ENCODE data around the gene AOPEP. TPM values are rescaled to one million over a fixed set of nuclear protein-coding genes. Genes with fewer than 3 reads are reported as not detected.

Gene AOPEP
- total RNA-seq, 1 donor from 2014 or later = 79.7 TPM

DNA sequence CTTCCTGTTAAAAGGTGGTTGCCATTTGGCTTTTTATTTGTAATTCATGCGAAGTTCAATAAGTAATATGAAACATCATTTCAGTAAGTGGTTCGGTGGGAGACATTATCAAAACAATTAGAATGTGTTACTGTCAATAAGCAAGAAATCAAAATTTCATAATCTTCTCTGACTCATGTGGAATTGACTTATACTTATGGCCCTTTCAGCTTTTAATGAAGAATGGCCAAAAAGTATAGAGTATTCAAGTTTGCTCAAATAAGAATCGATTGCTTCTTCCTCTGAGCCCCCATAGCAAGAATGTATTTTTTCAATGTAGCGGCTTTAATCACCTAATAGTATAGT is 174.5 kb downstream of the AOPEP start:
- TF ChIP-seq, protein P1, sequence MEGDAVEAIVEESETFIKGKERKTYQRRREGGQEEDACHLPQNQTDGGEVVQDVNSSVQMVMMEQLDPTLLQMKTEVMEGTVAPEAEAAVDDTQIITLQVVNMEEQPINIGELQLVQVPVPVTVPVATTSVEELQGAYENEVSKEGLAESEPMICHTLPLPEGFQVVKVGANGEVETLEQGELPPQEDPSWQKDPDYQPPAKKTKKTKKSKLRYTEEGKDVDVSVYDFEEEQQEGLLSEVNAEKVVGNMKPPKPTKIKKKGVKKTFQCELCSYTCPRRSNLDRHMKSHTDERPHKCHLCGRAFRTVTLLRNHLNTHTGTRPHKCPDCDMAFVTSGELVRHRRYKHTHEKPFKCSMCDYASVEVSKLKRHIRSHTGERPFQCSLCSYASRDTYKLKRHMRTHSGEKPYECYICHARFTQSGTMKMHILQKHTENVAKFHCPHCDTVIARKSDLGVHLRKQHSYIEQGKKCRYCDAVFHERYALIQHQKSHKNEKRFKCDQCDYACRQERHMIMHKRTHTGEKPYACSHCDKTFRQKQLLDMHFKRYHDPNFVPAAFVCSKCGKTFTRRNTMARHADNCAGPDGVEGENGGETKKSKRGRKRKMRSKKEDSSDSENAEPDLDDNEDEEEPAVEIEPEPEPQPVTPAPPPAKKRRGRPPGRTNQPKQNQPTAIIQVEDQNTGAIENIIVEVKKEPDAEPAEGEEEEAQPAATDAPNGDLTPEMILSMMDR (IDR thresholded peaks at IDR 0.05) = no peak
- ATAC-seq (no peak), DNase-seq (no peak)
- Histone ChIP-seq H3K9me3 (no peaks in the 10 kb centered on the region), H3K36me3 (no peaks in the 10 kb centered on the region), H3K4me1 (peaks cover 22% of the 10 kb centered on the region), H3K27me3 (no peaks in the 10 kb centered on the region), H3K27ac (peak overlapping the region; percentile 61), H3K4me3 (no peak overlapping the region)
- intact Hi-C loops (cut with DNase I) = no loop called here

- ATAC-seq (no peak), DNase-seq (no peak)
- H3K27me3 ChIP-seq = no peaks in the 10 kb centered on the region
- H3K27ac ChIP-seq = no peak overlapping the region
- no peaks in the 10 kb centered on the region for H3K9me3 ChIP-seq
- TF ChIP-seq, protein P1 (IDR thresholded peaks at IDR 0.05) = no peak
- no peaks in the 10 kb centered on the region for H3K36me3 ChIP-seq
- intact Hi-C loops (cut with DNase I) = no loop called here
- peaks cover 36% of the 10 kb centered on the region for H3K4me1 ChIP-seq
- H3K4me3 ChIP-seq = no peak overlapping the region
Measured at GRCh38 chr9:94903961-94904421, 177.5 kb downstream of the AOPEP start.

DNA sequence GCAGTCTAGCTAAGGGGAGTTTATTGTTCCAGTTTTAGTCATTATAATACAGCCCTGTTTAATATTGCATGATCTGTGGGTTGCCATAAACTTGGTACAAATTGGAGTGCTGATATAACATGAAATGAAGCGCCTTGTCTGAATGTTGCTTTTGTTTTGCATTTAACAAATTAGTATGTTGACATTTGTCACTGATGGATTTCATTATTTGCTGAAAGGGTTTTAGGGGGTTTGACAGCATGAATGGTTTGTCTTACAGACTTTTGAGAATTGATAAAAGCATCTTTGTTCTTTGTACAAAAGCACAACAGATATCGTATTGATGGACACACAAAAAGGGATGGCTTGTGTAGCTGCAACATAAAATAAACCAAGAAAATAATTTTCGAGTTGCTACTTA is 178.3 kb downstream of the AOPEP start:
- no peak overlapping the region for H3K27ac ChIP-seq
- H3K36me3 ChIP-seq = no peaks in the 10 kb centered on the region
- ATAC-seq = no peak
- no peak for DNase-seq
- H3K4me1 ChIP-seq = peaks cover 36% of the 10 kb centered on the region
- intact Hi-C loops (cut with DNase I) = no loop called here
- H3K9me3 ChIP-seq = no peaks in the 10 kb centered on the region
- H3K27me3 ChIP-seq = no peaks in the 10 kb centered on the region
- no peak overlapping the region for H3K4me3 ChIP-seq
- TF ChIP-seq, protein P1 (IDR thresholded peaks at IDR 0.05) = no peak

- intact Hi-C loops (cut with DNase I) = no loop called here
- TF ChIP-seq, protein P1 (IDR thresholded peaks at IDR 0.05) = no peak
- no peak for ATAC-seq
- Histone ChIP-seq H3K27ac (no peak overlapping the region), H3K9me3 (no peaks in the 10 kb centered on the region), H3K27me3 (no peaks in the 10 kb centered on the region), H3K4me3 (no peak overlapping the region), H3K36me3 (no peaks in the 10 kb centered on the region), H3K4me1 (peaks cover 32% of the 10 kb centered on the region)
- DNase-seq = no peak
Measured at GRCh38 chr9:94905606-94906005, 179.1 kb downstream of the AOPEP start.

GRCh38 chr9:94906181-94906580 is 179.7 kb downstream of the AOPEP start:
- TF ChIP-seq, protein P1 (IDR thresholded peaks at IDR 0.05) = no peak
- intact Hi-C loops (cut with DNase I) = no loop called here
- ATAC-seq (no peak), DNase-seq (no peak)
- no peaks in the 10 kb centered on the region for H3K9me3 ChIP-seq
- no peak overlapping the region for H3K4me3 ChIP-seq
- no peaks in the 10 kb centered on the region for H3K27me3 ChIP-seq
- H3K4me1 ChIP-seq = peaks cover 29% of the 10 kb centered on the region
- H3K36me3 ChIP-seq = no peaks in the 10 kb centered on the region
- H3K27ac ChIP-seq = no peak overlapping the region

GRCh38 chr9:94906713-94907112 is 180.2 kb downstream of the AOPEP start:
- H3K36me3 ChIP-seq = no peaks in the 10 kb centered on the region
- H3K9me3 ChIP-seq = no peaks in the 10 kb centered on the region
- TF ChIP-seq, protein P1 (IDR thresholded peaks at IDR 0.05) = no peak
- H3K27ac ChIP-seq = peak overlapping the region; percentile 87
- H3K27me3 ChIP-seq = no peaks in the 10 kb centered on the region
- DNase-seq (no peak), ATAC-seq (no peak)
- peaks cover 24% of the 10 kb centered on the region for H3K4me1 ChIP-seq
- intact Hi-C loops (cut with DNase I) = no loop called here
- H3K4me3 ChIP-seq = no peak overlapping the region

All from upper lobe of right lung (tissue), 1 donor.